Hepatocyte (in vitro differentiated cells): ENCODE data around the gene KTI12. TPM values are rescaled to one million over a fixed set of nuclear protein-coding genes. Genes with fewer than 3 reads are reported as not detected.

ENCODE experiments used
- DNase-seq: peaks from one replicate; pipeline ENCODE4 v3.0.0-alpha.2; 2016; ENCODE audit warnings: low spot score
- H2AFZ ChIP-seq: fragments of 200-600 bp; sonication (generic); 2 replicates; pipeline ENCODE4 v1.6.0; 2016; ENCODE audit warnings: antibody characterized with exemption, mild to moderate bottlenecking
- H3K27ac ChIP-seq: fragments of 200-600 bp; sonication (generic); 2 replicates; pipeline ENCODE4 v1.5.1; 2016; ENCODE audit warnings: mild to moderate bottlenecking
- H3K27me3 ChIP-seq: fragments of 200-600 bp; sonication (generic); 2 replicates; pipeline ENCODE4 v1.6.1; 2016
- H3K36me3 ChIP-seq: fragments of 200-600 bp; sonication (generic); replicated peaks from 2 replicates; pipeline ENCODE4 v1.5.1; 2016; ENCODE audit warnings: low read depth; ENCODE audit not compliant: insufficient read depth
- H3K4me1 ChIP-seq: fragments of 200-600 bp; sonication (generic); 2 replicates; pipeline ENCODE4 v1.5.1; 2016; ENCODE audit warnings: mild to moderate bottlenecking, moderate library complexity; ENCODE audit not compliant: insufficient read depth
- H3K4me2 ChIP-seq: fragments of 200-600 bp; sonication (generic); 2 replicates; pipeline ENCODE4 v1.6.0; 2016
- H3K4me3 ChIP-seq: fragments of 200-600 bp; sonication (generic); 2 replicates; pipeline ENCODE4 v1.5.1; 2016; ENCODE audit warnings: mild to moderate bottlenecking
- H3K79me2 ChIP-seq: fragments of 200-600 bp; sonication (generic); 2 replicates; pipeline ENCODE4 v1.6.0; 2017; ENCODE audit warnings: mild to moderate bottlenecking
- H3K9me2 ChIP-seq: fragments of 200-600 bp; sonication (generic); replicated peaks from 2 replicates; pipeline ENCODE4 v1.6.0; 2017; ENCODE audit warnings: mild to moderate bottlenecking; ENCODE audit not compliant: insufficient read depth
- H3K9me3 ChIP-seq: fragments of 200-600 bp; sonication (generic); 2 replicates; pipeline ENCODE4 v1.5.1; 2016; ENCODE audit warnings: low read depth, mild to moderate bottlenecking
- H4K20me1 ChIP-seq: fragments of 200-600 bp; sonication (generic); 2 replicates; pipeline ENCODE4 v1.6.0; 2016; ENCODE audit warnings: mild to moderate bottlenecking; ENCODE audit not compliant: insufficient read depth, poor library complexity, severe bottlenecking
- CTCF ChIP-seq: fragments of 200-600 bp; sonication (generic); IDR thresholded peaks from 2 replicates; pipeline ENCODE4 v1.5.1; 2016; ENCODE audit warnings: antibody characterized with exemption, mild to moderate bottlenecking; ENCODE audit not compliant: poor library complexity
- EZH2 ChIP-seq: fragments of 200-600 bp; sonication (generic); IDR thresholded peaks from 2 replicates; pipeline ENCODE4 v1.6.1; 2016; ENCODE audit warnings: antibody characterized with exemption, mild to moderate bottlenecking, borderline replicate concordance
- EZH2phosphoT487 ChIP-seq: fragments of 200-600 bp; sonication (generic); IDR thresholded peaks from one replicate; pipeline ENCODE4 v1.6.1; 2018; ENCODE audit warnings: antibody characterized with exemption, mild to moderate bottlenecking, low read depth, moderate library complexity; ENCODE audit not compliant: unreplicated experiment, severe bottlenecking
- WGBS: methylation state at CpG from one replicate; pipeline ENCODE4 v1.1.6; 2016; ENCODE audit warnings: low lambda C conversion rate; ENCODE audit errors: missing lambda C conversion rate; 5-methylcytosine and 5-hydroxymethylcytosine counted together
- polyA plus RNA-seq: library from polyadenylated mRNA; unstranded; fragments of >200 nt; fragmentation: Nextera tagmentation; extraction: Ambion mirVana; gene quantifications from 2 replicates; pipeline ENCODE4 v1.2.1, GENCODE V29; 2016
- total RNA-seq: library from RNA; depleted of rRNA; stranded (reverse); fragments of >200 nt; gene quantifications from 2 replicates; pipeline ENCODE4 v1.2.3, GENCODE V29; 2014

The KTI12 gene
- total and polyA plus RNA-seq, 2 experiments from 2014 or later, result 10.4 to 14.8 TPM

- Histone ChIP-seq H4K20me1 (peaks cover 31% of the 10 kb centered on the region), H3K4me1 (peaks cover 20% of the 10 kb centered on the region), H3K27ac (peak within 1 kb of the TSS; percentile 93), H3K9me2 (no peaks in the 10 kb centered on the region), H3K36me3 (no peaks in the 10 kb centered on the region), H3K79me2 (peaks cover 86% of the 10 kb centered on the region), H2AFZ (peak within 1 kb of the TSS; percentile 93), H3K9me3 (no peaks in the 10 kb centered on the region), H3K27me3 (no peaks in the 10 kb centered on the region), H3K4me3 (peak within 1 kb of the TSS; percentile 80), H3K4me2 (peak within 1 kb of the TSS; percentile 93)
- no peak for TF ChIP-seq EZH2
- no peak for TF ChIP-seq EZH2phosphoT487
- TF ChIP-seq CTCF, result no peak
- 1% methylated on average over 33 of the region's 54 CpGs for WGBS
- peak; percentile 97 for DNase-seq
These were observed 22.7 kb upstream of the KTI12 start, which contains the start of gene BTF3L4 for GRCh38 chr1:52056163-52056936. Gene BTF3L4 (plus strand): TSS chr1:52056295. CDS start chr1:52059848, 3,553 bp downstream.

- peak overlapping the region; percentile 59 for H3K4me3 ChIP-seq
These were observed 22.2 kb upstream of the KTI12 start for GRCh38 chr1:52055866-52056162.

DNA sequence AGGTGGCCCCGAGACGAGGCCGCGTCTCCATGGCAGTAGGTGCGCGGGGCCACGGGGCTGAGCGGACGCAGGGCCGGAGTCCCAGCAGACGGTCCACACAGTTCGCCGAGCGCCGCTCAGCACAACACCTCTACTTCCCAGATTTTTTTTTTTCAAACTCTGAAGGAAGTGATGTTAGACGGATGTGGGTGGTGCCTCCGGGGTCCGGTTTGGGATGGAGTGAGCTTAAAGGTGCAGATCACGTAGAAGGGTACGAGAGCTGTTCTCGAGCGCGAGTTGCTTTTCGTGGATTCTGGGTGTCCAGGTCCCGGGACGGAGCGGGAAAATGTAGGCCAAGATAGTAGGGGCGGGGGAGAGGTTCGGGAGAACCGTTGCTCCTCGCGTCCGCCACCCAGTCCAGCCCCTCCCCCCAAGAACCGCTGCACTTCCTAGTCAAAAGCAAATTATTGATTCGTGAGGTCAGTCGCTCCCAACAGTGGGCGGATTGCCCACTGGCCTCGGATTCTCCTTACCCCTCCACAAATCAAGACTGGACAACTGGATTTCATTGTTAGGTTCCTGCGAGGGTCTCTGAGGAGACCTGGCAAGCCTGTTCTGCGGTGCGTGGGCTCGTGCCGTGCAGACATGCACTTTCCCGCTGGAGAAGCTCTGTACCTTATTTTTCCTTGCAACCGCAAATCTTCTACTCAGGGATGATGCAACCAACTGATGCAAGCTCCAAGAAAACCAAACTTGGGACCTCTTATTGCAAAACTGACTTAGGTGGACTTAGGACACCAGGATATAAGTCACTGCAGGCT, 21.7 kb upstream of the KTI12 start, which contains the start of gene TXNDC12:
Gene TXNDC12 (minus strand): TSS at position 126 of the 800 bp plus-strand sequence. CDS start 95 bp downstream, at position 31.
- peak within 1 kb of the TSS; percentile 60 for H2AFZ ChIP-seq
- peaks cover 20% of the 10 kb centered on the region for H3K4me1 ChIP-seq

More at GRCh38 chr1:52055866-52056162, 22.2 kb upstream of the KTI12 start:
- peak overlapping the region; percentile 92 for H3K27ac ChIP-seq
- H2AFZ ChIP-seq, result peak overlapping the region; percentile 60
- no peak for DNase-seq
- H4K20me1 ChIP-seq, result peaks cover 31% of the 10 kb centered on the region
- TF ChIP-seq CTCF (no peak), EZH2 (no peak), EZH2phosphoT487 (no peak)
- 1% methylated on average over 12 of the region's 12 CpGs for WGBS
- H3K9me3 ChIP-seq, result no peaks in the 10 kb centered on the region
- H3K79me2 ChIP-seq, result peaks cover 86% of the 10 kb centered on the region
- peaks cover 20% of the 10 kb centered on the region for H3K4me1 ChIP-seq
- H3K9me2 ChIP-seq, result no peaks in the 10 kb centered on the region
- peak overlapping the region; percentile 86 for H3K4me2 ChIP-seq
- no peaks in the 10 kb centered on the region for H3K36me3 ChIP-seq
- no peaks in the 10 kb centered on the region for H3K27me3 ChIP-seq

More for the DNA sequence above, 21.7 kb upstream of the KTI12 start, which contains the start of gene TXNDC12:
- under 1% methylated on average over 45 of the region's 45 CpGs for WGBS
- H3K36me3 ChIP-seq, result no peaks in the 10 kb centered on the region
- no peaks in the 10 kb centered on the region for H3K9me3 ChIP-seq
- peaks cover 86% of the 10 kb centered on the region for H3K79me2 ChIP-seq
- H3K4me3 ChIP-seq, result peak within 1 kb of the TSS; percentile 59
- TF ChIP-seq CTCF (no peak), EZH2 (no peak), EZH2phosphoT487 (no peak)
- peaks cover 31% of the 10 kb centered on the region for H4K20me1 ChIP-seq
- peak; percentile 92 for DNase-seq
- no peaks in the 10 kb centered on the region for H3K9me2 ChIP-seq
- H3K27me3 ChIP-seq, result no peaks in the 10 kb centered on the region
- H3K27ac ChIP-seq, result peak within 1 kb of the TSS; percentile 92
- peak within 1 kb of the TSS; percentile 86 for H3K4me2 ChIP-seq
